ENCODE measurements around the gene CPXM2.

CPXM2 gene

DNA sequence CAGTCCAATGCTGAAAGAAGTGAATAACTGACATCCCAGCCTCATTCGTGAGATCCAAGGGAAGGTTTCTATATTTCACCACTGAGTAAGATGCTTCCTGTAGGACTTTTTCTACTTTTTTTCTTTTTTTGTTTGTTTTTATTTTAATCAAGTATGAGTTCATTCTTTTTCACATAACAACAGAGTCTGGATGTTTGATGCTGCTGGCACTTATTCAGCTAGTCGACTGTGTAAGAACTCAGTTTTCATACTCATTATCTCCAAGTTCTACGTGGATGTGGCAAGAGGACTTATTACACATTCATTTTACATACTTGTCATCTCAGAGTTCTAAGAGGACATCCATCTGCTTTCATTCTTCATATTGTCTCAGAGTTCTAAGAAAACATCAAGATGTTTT, 86.9 kb downstream of the CPXM2 start:
- DNase-seq (ENCODE audit: insufficient read length, low spot score) = no peak
- no peak for FAIRE-seq

- DNase-seq (ENCODE audit: insufficient read length, low spot score) = no peak
- no peak for FAIRE-seq
These were observed 90.8 kb downstream of the CPXM2 start for GRCh38 chr10:123800821-123801220.

DNA sequence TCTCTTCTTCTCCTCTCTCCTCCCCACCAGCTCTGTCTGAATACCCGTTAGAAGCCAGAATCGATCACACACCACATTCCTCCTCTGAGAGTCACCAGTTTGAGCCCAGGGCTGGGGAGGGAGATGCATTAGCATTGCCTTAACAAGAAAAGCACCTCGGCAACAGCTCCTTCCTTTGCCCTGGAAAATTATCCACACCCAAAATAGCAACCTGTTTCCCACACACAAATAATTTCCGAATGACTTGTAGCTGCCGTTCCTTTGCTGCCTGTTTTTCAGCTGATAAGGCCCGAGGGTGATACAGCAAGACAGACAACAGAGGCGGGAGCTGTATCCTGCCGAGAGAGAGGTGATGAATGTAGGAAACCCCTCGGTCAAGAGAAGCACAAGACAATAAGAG, 91.3 kb downstream of the CPXM2 start:
- FAIRE-seq (no peak), DNase-seq (ENCODE audit: insufficient read length, low spot score) (no peak)

- DNase-seq (ENCODE audit: insufficient read length, low spot score) (no peak), FAIRE-seq (no peak)
These were observed 92.8 kb downstream of the CPXM2 start for GRCh38 chr10:123798856-123799255.

- DNase-seq (ENCODE audit: insufficient read length, low spot score) (no peak), FAIRE-seq (no peak)
These were observed 93.8 kb downstream of the CPXM2 start for GRCh38 chr10:123797813-123798212.

DNA sequence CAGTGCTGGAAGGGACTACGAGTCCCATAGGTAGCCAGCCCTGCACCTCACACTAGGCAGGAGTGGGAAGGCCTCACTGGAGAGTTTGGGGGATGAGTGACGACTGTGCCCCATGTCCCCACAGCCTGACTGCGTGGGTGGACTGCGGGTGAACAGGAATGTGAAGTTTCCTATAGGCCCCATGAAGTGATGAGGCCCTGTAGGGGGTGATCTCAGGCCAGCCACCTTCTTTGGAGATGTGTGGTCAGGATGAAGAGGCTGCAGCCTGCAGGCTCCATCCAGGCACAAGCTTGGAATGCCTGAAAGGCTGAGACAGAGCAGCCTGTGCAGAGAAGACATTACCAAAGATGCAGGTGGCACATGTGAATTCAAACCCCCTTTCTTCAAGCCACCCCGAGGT, 94.9 kb downstream of the CPXM2 start:
- no peak for DNase-seq (ENCODE audit: insufficient read length, low spot score)
- FAIRE-seq = no peak

GRCh38 chr10:123795846-123796590, 95.6 kb downstream of the CPXM2 start:
- DNase-seq (ENCODE audit: insufficient read length, low spot score) = no peak
- FAIRE-seq = no peak

DNA sequence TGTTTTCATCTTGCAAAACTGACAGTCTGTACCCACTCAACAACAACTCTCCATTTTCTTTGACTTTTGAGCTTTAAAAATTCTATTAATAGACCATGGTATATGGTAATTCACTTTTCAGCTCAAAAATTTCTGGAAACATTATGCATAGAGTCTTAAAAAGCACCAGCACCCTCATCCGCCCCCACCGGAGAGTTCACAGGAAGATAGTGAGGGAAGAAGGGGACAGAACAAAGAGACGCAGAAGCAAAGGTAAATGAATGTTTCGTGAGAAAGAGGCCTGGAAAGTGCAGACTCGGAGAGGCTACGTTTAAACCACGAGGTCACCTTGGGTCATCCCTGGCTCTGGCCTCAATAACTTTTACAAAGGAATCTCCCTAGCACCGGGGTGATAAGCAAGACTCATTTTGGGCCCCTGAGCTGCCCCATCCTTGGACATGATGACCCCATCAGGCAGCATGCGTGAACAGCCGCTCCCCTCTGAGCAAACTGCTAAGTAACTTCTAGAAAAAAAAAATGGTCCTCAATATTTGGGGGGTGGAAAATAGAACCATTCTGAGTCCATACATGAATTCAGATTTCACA, 96.3 kb downstream of the CPXM2 start:
- DNase-seq (ENCODE audit: insufficient read length, low spot score) (no peak), FAIRE-seq (no peak)

DNA sequence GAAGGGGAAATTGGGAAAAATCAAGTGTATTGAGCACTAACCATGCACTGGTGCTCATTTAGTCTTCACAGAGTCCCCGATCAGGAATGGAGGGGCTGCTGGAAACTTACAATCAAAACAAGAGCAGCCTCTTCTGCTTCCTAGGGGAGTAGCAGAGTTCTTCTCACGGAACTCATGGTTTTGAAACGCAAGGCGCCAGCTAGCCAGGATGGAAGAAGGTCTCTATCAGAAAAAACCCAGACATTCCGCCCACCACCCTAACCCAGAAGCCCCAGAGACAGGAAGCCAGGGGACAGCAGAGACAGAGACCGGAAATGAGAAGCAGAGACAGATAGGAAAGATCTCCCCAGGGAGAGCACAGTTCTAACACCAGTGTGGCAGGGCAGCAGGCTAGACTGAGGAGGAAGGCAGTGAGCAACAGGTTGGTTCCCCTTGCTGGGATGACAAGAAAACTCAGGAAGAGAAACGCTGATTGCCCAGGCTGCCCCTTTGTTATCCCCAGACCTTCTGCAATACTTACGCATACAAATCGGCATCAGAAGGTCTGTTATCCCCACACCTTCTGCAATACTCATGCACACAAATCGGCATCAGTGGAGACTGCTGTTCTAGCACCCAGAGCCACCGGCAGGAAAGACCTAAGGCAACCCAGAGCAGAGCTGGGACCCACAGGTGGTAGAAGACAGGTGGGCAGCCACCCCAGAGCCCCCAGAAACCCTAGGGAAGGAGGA, 99.2 kb downstream of the CPXM2 start:
- DNase-seq (ENCODE audit: insufficient read length, low spot score) (no peak), FAIRE-seq (no peak)

DNA sequence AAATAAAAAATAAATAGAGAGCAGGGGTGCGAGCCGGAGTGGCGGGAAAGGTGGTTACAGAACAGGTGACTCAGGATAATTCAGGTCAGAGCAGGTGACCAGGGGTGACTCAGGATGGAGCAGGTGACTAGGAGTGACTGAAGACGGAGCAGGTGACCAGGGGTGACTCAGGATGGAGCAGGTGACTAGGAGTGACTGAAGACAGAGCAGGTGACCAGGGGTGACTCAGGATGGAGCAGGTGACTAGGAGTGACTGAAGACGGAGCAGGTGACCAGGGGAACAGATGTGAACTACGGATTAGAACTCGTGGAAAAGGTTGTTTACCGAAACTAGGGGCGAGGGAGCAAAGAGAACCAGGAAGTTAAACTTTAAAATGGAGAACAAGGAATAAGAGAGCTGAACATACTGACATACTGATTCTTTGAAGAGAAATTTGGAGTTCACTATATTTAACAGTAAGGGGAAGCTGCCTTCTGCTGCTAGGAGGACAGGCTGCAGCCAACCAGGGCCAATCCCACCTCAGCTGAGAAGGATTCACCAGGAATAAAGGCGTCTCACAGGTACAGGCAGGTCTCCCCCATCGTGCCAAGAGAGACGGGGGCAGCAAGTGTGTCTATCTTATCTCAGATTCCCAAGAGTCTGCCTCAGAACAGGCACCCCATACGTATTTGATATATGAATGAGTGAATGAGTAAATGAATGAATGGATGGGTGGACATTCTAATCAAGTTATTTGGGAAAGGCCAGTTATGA, 101.3 kb downstream of the CPXM2 start:
- FAIRE-seq (no peak), DNase-seq (ENCODE audit: insufficient read length, low spot score) (no peak)

GRCh38 chr10:123788981-123789380, 102.6 kb downstream of the CPXM2 start:
- no peak for FAIRE-seq
- no peak for DNase-seq (ENCODE audit: insufficient read length, low spot score)

DNA sequence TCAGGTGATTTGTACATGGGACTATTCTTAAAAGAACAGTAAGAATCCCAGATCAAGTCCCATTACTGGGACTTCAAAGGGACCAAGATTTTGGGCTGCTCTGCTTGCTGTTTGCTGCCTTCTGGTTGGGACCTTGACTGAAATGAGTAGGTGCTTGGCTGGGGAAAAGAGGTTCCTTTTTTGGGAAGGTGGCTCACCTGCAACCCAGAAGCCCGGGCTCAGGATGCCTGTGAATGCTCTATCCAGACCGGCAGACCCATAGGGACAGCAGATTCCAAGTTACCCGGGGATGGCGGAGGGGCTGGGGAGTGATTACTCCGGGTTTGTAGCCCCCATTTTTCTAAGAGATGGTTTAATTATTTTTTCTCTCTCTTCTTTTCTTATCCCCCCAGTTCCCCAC, 104.0 kb downstream of the CPXM2 start:
- FAIRE-seq (no peak), DNase-seq (ENCODE audit: insufficient read length, low spot score) (no peak)

DNA sequence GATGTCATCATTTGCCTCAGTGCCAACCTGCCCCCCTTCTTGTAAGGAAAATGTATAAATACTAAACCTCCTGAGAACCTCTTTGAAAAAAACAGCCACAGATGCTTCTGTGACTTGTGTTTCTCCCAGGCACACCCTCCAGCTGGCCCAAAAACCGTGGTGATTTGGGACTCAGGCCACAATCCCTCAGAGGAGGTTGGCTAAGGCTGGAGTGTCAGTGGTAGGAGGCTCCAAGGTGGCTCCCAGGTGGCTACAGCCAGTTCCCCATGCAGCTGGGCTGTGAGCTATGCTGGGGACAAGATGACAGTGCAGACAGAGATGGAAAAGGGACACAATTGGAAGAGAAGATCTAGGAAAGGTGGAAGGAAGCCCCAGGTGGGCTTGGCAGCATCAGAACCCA, 104.7 kb downstream of the CPXM2 start:
- DNase-seq (ENCODE audit: insufficient read length, low spot score) = no peak
- no peak for FAIRE-seq

DNA sequence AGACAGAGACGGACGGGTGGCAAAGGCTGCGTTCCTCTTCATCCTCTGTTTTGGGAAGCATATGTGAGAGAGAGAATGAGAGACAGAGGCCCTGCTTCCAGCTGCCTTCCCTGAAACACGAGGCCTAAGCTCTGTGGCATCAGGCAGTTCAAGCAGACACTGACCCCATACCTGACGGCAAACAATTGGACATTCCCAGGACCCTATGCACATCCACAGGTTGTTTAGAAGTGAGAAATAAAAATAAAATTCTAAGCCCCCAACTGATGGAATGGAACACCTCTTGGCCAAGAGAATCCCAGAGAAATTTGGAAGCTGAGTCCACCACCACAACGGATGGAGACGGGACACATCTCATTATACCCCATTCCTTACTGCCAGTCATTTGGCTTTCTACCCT, 105.3 kb downstream of the CPXM2 start:
- FAIRE-seq = no peak
- no peak for DNase-seq (ENCODE audit: insufficient read length, low spot score)

DNA sequence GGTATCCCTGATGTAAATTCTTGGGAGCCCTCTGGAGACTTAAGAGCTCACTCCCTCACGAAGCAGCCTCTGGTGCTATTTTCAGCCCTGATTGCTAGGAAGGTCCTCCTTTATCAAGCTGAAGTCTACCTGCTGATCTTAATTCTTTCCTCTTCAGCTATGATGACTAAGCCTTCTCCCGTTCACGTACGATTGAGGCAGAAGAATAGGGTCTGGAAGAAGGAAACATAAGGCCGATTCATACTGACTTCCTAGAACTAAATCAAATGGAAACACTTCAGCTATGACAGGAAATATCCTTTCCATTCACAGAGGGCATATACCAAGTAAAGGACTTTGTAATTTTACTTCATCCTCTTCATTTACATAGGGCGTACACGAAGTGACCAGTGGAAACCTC, 107.0 kb downstream of the CPXM2 start:
- FAIRE-seq (no peak), DNase-seq (ENCODE audit: insufficient read length, low spot score) (no peak)

DNA sequence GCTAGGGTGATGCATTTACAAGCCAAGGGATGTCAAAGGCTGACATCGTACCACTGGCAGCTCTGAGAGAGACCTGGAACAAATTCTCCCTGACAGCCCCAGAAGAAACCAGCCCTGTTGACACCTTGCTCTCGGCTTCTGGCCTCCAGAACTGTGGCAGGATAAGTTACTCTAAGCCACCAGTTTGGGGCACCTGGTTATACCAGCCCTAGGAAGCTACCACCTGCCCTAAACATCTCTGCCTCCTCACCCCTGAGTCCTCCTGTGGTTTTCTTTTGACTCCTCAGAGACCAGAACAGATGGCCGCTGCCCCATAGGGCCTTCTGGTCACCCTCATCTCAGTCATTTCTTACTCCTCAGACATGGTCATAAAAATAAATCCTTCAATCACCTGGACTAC, 107.4 kb downstream of the CPXM2 start:
- DNase-seq (ENCODE audit: insufficient read length, low spot score) (no peak), FAIRE-seq (no peak)

DNA sequence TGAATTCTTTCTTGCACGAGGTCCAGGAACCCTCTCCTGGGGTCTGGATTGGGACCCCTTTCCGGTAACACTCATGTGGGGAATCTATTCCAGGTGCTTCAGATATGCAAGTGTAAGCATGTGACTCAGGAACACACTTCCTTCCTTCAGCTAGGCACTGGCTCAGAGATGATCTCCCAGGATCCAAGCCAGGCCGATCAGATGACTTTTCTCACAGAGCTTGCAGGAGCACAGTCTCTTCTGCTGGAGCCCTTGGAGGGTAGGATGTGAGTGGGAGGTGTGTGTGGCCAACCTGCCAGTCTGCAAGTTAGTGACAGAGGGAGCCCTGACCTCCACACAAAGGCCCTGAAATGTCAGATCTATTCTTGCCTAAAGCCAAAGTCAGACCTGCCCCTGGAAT, 108.3 kb downstream of the CPXM2 start:
- FAIRE-seq = no peak
- DNase-seq (ENCODE audit: insufficient read length, low spot score) = no peak

DNA sequence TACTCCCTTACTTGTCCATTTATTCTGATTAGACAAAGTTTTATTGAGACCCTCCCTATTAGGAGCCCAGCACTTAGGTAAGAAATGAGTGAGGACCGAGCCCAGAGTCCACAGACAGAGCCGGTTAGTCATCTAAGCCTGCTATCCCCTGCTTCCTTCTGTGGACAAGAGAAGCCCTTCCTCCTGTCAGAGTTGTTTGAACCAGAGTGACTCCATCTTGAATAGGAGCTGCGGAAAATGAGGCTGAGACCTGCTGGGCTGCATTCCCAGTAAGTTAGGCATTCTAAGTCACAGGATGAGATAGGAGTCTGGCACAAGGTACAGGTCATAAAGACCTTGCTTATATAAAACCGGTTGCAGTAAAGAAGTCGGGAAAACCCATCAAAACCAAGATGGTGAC, 109.1 kb downstream of the CPXM2 start:
- no peak for FAIRE-seq

DNA sequence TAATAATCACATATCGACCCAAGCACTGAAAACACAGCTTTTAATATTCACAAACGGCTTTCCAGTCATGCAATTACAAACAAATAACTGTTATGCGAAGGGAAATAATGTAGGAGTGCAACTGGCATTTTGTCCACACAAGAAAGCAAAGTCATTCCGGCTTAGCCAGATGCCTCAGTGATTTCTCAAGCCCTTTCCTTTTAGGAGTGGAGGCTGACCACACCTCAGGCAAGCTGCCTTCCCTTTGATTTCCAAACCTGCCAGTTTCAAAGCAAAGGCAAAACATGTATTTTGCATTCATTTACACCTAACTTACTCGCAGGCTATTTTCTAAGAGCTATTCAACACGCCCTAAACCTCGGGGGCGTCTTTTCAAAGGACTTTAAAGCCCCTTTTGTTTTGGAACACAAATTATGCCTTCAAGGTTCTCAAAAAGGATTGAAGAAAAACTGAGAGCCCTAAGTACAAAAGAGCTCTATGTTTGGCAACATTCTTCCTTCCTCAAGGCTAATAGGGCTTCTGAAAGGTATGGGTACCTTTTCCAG, 109.6 kb downstream of the CPXM2 start:
- FAIRE-seq (no peak), DNase-seq (ENCODE audit: insufficient read length, low spot score) (no peak)

More for the DNA sequence above, 109.1 kb downstream of the CPXM2 start:
- DNase-seq (ENCODE audit: insufficient read length, low spot score) = no peak

- DNase-seq (ENCODE audit: insufficient read length, low spot score) (no peak), FAIRE-seq (no peak)
These were observed 110.2 kb downstream of the CPXM2 start for GRCh38 chr10:123781324-123781900.
